ENCODE results near the gene MPP3. TPM values are rescaled to one million over a fixed set of nuclear protein-coding genes. Genes with fewer than 3 reads are reported as not detected.

MPP3 gene
- total and polyA plus RNA-seq, 2 of the 4 experiments (the other 2 are of a cell fraction) = 5.7 to 11.9 TPM

- ATAC-seq (ENCODE audit: low read depth) = no peak
Observed at GRCh38 chr17:43839670-43840108, 6.7 kb upstream of the MPP3 start.

More at GRCh38 chr17:43839670-43840108, 6.7 kb upstream of the MPP3 start:
- H3K27me3 ChIP-seq (ENCODE audit: control insufficient read depth, insufficient read depth, low read length) = peaks cover 9% of the 10 kb centered on the region
- H3K9me3 ChIP-seq (ENCODE audit: control insufficient read depth, insufficient read depth, low read length) = no peaks in the 10 kb centered on the region
- no TSS peak for BruUV-seq (replicated peaks)
- H2AFZ ChIP-seq (replicated peaks; ENCODE audit: low read length, poor library complexity) = no peak overlapping the region
- no peak overlapping the region; the same call in 1 of the 2 replicates for H4K91ac ChIP-seq (ENCODE audit: insufficient read depth, low read depth, low read length)
- ChIA-PET POLR2A (ENCODE audit: unreplicated experiment) (no interaction called here), CTCF (interaction anchor here (0.8 kb wide), 1 partner anchor 14 kb away, joined by 3 read pairs; no protein-coding TSS in a partner anchor)
- no peak overlapping the region for H3K27ac ChIP-seq (ENCODE audit: insufficient read depth, low read length)
- no peak overlapping the region for H3K23ac ChIP-seq (ENCODE audit: low read depth, low read length)
- no peak overlapping the region for H2BK15ac ChIP-seq (ENCODE audit: low read depth, low read length)
- no peak for DNase-seq
- H3K9ac ChIP-seq (ENCODE audit: low read depth, low read length) = no peak overlapping the region
- no peak overlapping the region for H2BK120ac ChIP-seq (ENCODE audit: low read depth, low read length)
- H3K14ac ChIP-seq (replicated peaks; ENCODE audit: low read depth, low read length) = no peak overlapping the region
- H3K18ac ChIP-seq (ENCODE audit: low read depth, low read length) = no peak overlapping the region
- dilution Hi-C loops (cut with HindIII; ENCODE audit: low sequenced_read_pairs, unreplicated experiment) (no loop called here), in situ Hi-C loops (cut with MboI; ENCODE audit: low sequenced_read_pairs) (no loop called here), intact Hi-C loops (cut with micrococcal nuclease) (no loop called here)
- H3K9me1 ChIP-seq (ENCODE audit: insufficient read depth, low read length) = 0 out of 2 replicates have a peak, but pooled peaks cover 3% of the 10 kb centered on the region
- TF ChIP-seq FOS (IDR thresholded peaks at IDR 0.05; ENCODE audit: low read depth, low read length) (no peak), CEBPB (IDR thresholded peaks at IDR 0.05; ENCODE audit: low read depth, low read length) (no peak), RFX5 (IDR thresholded peaks at IDR 0.05; ENCODE audit: low read depth, low read length) (no peak), RCOR1 (IDR thresholded peaks at IDR 0.05; ENCODE audit: insufficient replicate concordance, low read length) (no peak), SMC3 (IDR thresholded peaks at IDR 0.05; ENCODE audit: low read depth, low read length) (no peak), RAD21 (IDR thresholded peaks at IDR 0.05; ENCODE audit: low read length) (no peak), NFE2L2 (IDR thresholded peaks at IDR 0.05; ENCODE audit: low read depth, low read length) (no peak), ELK1 (IDR thresholded peaks at IDR 0.05; ENCODE audit: borderline replicate concordance, low read depth, low read length) (no peak), MAFK (IDR thresholded peaks at IDR 0.05; ENCODE audit: low read depth, low read length) (no peak), BHLHE40 (IDR thresholded peaks at IDR 0.05; ENCODE audit: low read depth, low read length) (no peak), POLR2A (IDR thresholded peaks at IDR 0.05; ENCODE audit: low read depth, low read length) (no peak)
- TF ChIP-seq, protein P1, sequence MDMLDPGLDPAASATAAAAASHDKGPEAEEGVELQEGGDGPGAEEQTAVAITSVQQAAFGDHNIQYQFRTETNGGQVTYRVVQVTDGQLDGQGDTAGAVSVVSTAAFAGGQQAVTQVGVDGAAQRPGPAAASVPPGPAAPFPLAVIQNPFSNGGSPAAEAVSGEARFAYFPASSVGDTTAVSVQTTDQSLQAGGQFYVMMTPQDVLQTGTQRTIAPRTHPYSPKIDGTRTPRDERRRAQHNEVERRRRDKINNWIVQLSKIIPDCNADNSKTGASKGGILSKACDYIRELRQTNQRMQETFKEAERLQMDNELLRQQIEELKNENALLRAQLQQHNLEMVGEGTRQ (IDR thresholded peaks at IDR 0.05; ENCODE audit: low read depth, low read length) = no peak
- 58% methylated on average over 6 of the region's 7 CpGs; no CpG with 5 or more reads in 1 of the 2 experiments for WGBS, 2 experiments (ENCODE audit: extremely low coverage in 2 of 2, insufficient read length in 1 of 2)
- H3K56ac ChIP-seq (ENCODE audit: extremely low read depth, insufficient read depth, low read length) = no peak overlapping the region
- H2BK5ac ChIP-seq (ENCODE audit: low read depth, low read length, poor library complexity, severe bottlenecking) = no peak overlapping the region
- H2BK20ac ChIP-seq (ENCODE audit: low read depth, low read length) = no peak overlapping the region
- H2AK5ac ChIP-seq (ENCODE audit: low read depth, low read length) = no peak overlapping the region
- no peak overlapping the region for H4K5ac ChIP-seq (ENCODE audit: low read depth, low read length)
- H4K20me1 ChIP-seq (ENCODE audit: insufficient read depth, low read length) = no peaks in the 10 kb centered on the region
- H4K8ac ChIP-seq (ENCODE audit: low read depth in 2 of 2, low read length in 2 of 2) = no peak overlapping the region
- no peak overlapping the region for H3K4me3 ChIP-seq (ENCODE audit: insufficient read depth, low read depth, low read length)
- H3K4me1 ChIP-seq (ENCODE audit: control insufficient read depth, insufficient read depth, low read length) = no peaks in the 10 kb centered on the region
- no peaks in the 10 kb centered on the region for H3K79me1 ChIP-seq (ENCODE audit: low read depth in 1 of 2, low read length in 2 of 2)
- no peaks in the 10 kb centered on the region for H3K36me3 ChIP-seq (ENCODE audit: control insufficient read depth, insufficient read depth, low read length)
- no peak overlapping the region for H2AK9ac ChIP-seq (replicated peaks; ENCODE audit: low read depth, low read length, poor library complexity)
- H3K4ac ChIP-seq (ENCODE audit: low read depth, low read length) = no peak overlapping the region
- no peak overlapping the region for H3K4me2 ChIP-seq (ENCODE audit: low read depth, low read length)
